RWPE2 (cell line): ENCODE data around the gene ITSN2.

ENCODE experiments used
- ATAC-seq: fragments of 200-7000 bp; cut with Tn5 transposase; 3 replicates; pipeline ENCODE4 v1.9.1; 2021; ENCODE audit warnings: low read depth
- DNase-seq: peaks from one replicate; pipeline ENCODE4 v3.0.0-alpha.2; 2020; ENCODE audit warnings: low spot score
- H3K27ac ChIP-seq: fragments of 450-650 bp; 2 replicates; pipeline ENCODE4 v1.5.1; 2017; ENCODE audit warnings: mild to moderate bottlenecking; ENCODE audit not compliant: poor library complexity, severe bottlenecking
- H3K27me3 ChIP-seq: fragments of 250-450 bp; sonication (Bioruptor Pico); 2 replicates; pipeline ENCODE4 v1.5.1; 2021; ENCODE audit warnings: mild to moderate bottlenecking, moderate library complexity; ENCODE audit not compliant: insufficient read depth, poor library complexity, severe bottlenecking
- H3K36me3 ChIP-seq: fragments of 250-450 bp; sonication (Bioruptor Pico); 2 replicates; pipeline ENCODE4 v1.5.1; 2020; ENCODE audit warnings: low read depth, mild to moderate bottlenecking, moderate library complexity
- H3K4me1 ChIP-seq: fragments of 250-450 bp; sonication (Bioruptor Pico); 2 replicates; pipeline ENCODE4 v1.5.1; 2021; ENCODE audit warnings: mild to moderate bottlenecking, moderate library complexity; ENCODE audit not compliant: insufficient read depth, poor library complexity, severe bottlenecking
- H3K4me3 ChIP-seq: fragments of 250-450 bp; sonication (Bioruptor Pico); 2 replicates; pipeline ENCODE4 v1.5.1; 2021; ENCODE audit warnings: mild to moderate bottlenecking, moderate library complexity; ENCODE audit not compliant: severe bottlenecking
- H3K9me3 ChIP-seq: fragments of 250-450 bp; sonication (Bioruptor Pico); 2 replicates; pipeline ENCODE4 v1.5.1; 2021; ENCODE audit warnings: mild to moderate bottlenecking, moderate library complexity; ENCODE audit not compliant: severe bottlenecking
- TF ChIP-seq, protein P1 (sequence below): fragments of 450-650 bp; IDR thresholded peaks from one replicate; pipeline ENCODE4 v1.5.1; 2017; ENCODE audit warnings: mild to moderate bottlenecking, moderate library complexity; ENCODE audit not compliant: poor library complexity, severe bottlenecking

Gene ITSN2

DNA sequence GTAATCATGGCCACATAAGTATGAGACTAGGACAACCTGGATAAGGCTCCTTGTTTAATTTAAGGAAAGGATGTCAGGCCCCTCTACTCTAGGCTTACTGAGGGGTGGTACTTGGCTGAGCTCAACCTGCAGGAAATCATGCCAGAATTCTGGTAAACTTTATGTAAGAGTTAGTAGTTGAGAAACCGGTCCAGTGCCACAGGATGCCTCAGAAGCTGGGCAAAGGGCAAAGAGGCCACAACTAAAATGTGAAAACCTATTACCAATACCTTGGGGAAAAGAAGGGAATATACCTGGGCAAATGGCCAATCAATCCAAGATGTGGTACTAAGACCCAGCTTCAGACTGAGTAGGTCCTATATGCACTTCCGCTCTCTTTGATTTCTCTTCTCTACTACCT is 86.7 kb downstream of the ITSN2 start:
- Histone ChIP-seq H3K4me1 (peaks cover 16% of the 10 kb centered on the region), H3K4me3 (no peak overlapping the region), H3K27me3 (no peaks in the 10 kb centered on the region), H3K36me3 (peaks cover 53% of the 10 kb centered on the region), H3K27ac (no peak overlapping the region), H3K9me3 (no peaks in the 10 kb centered on the region)
- no peak for ATAC-seq
- TF ChIP-seq, protein P1, sequence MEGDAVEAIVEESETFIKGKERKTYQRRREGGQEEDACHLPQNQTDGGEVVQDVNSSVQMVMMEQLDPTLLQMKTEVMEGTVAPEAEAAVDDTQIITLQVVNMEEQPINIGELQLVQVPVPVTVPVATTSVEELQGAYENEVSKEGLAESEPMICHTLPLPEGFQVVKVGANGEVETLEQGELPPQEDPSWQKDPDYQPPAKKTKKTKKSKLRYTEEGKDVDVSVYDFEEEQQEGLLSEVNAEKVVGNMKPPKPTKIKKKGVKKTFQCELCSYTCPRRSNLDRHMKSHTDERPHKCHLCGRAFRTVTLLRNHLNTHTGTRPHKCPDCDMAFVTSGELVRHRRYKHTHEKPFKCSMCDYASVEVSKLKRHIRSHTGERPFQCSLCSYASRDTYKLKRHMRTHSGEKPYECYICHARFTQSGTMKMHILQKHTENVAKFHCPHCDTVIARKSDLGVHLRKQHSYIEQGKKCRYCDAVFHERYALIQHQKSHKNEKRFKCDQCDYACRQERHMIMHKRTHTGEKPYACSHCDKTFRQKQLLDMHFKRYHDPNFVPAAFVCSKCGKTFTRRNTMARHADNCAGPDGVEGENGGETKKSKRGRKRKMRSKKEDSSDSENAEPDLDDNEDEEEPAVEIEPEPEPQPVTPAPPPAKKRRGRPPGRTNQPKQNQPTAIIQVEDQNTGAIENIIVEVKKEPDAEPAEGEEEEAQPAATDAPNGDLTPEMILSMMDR: no peak
- no peak for DNase-seq

- H3K27ac ChIP-seq: no peak overlapping the region
- peaks cover 16% of the 10 kb centered on the region for H3K4me1 ChIP-seq
- ATAC-seq (no peak), DNase-seq (no peak)
- H3K36me3 ChIP-seq: peaks cover 58% of the 10 kb centered on the region
- no peaks in the 10 kb centered on the region for H3K27me3 ChIP-seq
- TF ChIP-seq, protein P1: no peak
- H3K4me3 ChIP-seq: no peak overlapping the region
- no peaks in the 10 kb centered on the region for H3K9me3 ChIP-seq
Observed at GRCh38 chr2:24272907-24273306, 87.4 kb downstream of the ITSN2 start.

- Histone ChIP-seq H3K4me1 (peaks cover 16% of the 10 kb centered on the region), H3K27ac (no peak overlapping the region), H3K36me3 (peaks cover 63% of the 10 kb centered on the region), H3K27me3 (no peaks in the 10 kb centered on the region), H3K9me3 (no peaks in the 10 kb centered on the region), H3K4me3 (no peak overlapping the region)
- no peak for ATAC-seq
- TF ChIP-seq, protein P1: no peak
- DNase-seq: no peak
Observed at GRCh38 chr2:24272161-24272802, 88.1 kb downstream of the ITSN2 start.

DNA sequence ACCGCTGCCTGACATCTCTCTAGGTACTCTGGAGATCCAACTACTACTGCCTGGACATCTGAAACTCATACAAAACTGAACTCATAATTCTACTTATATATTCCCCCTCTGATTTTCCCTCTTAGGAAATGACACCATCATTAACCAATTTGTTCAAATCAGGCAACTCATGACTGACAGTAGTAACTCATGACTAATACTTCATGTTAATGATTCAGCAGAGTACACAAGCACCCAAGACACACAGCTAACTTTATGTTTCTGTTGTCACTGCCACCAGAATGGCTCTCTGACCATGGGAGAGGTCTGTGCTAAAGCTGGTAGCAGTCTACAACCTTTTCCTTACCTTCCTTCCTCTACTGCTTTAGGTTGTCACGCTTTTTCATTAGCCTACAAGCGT is 91.1 kb downstream of the ITSN2 start:
- no peak overlapping the region for H3K27ac ChIP-seq
- ATAC-seq (peak; percentile 84), DNase-seq (no peak)

GRCh38 chr2:24265212-24265611 is 95.1 kb downstream of the ITSN2 start:
- Histone ChIP-seq H3K4me1 (peaks cover 9% of the 10 kb centered on the region), H3K9me3 (no peaks in the 10 kb centered on the region), H3K36me3 (peaks cover 35% of the 10 kb centered on the region), H3K27me3 (no peaks in the 10 kb centered on the region), H3K4me3 (no peak overlapping the region), H3K27ac (no peak overlapping the region)
- ATAC-seq: no peak
- DNase-seq: no peak
- TF ChIP-seq, protein P1: no peak

More for the DNA sequence above, 91.1 kb downstream of the ITSN2 start:
- peaks cover 9% of the 10 kb centered on the region for H3K4me1 ChIP-seq
- peaks cover 54% of the 10 kb centered on the region for H3K36me3 ChIP-seq
- H3K4me3 ChIP-seq: no peak overlapping the region
- H3K9me3 ChIP-seq: no peaks in the 10 kb centered on the region
- TF ChIP-seq, protein P1: no peak
- no peaks in the 10 kb centered on the region for H3K27me3 ChIP-seq
